B cell (primary cell): ENCODE results near the gene SDHAF4. TPM values are rescaled to one million over a fixed set of nuclear protein-coding genes. Genes with fewer than 3 reads are reported as not detected.

Experiments
- ATAC-seq: fragments of 200-7000 bp; cut with Tn5 transposase; one replicate; pipeline ENCODE4 v1.10.0; 2021; ENCODE audit warnings: low read depth, mild to moderate bottlenecking, moderate number of reproducible peaks, moderate library complexity
- CTCF ChIA-PET: fragments of 350-600 bp; sonication (Branson Sonifier 250); formaldehyde crosslinking; loops from one replicate; lab custom pipeline; 2021; ENCODE audit warnings: antibody characterized with exemption, inconsistent platforms; lab: Charles Lee
- POLR2A ChIA-PET: fragments of 350-600 bp; sonication (Branson Sonifier 250); formaldehyde crosslinking; loops from one replicate; lab custom pipeline; 2021; ENCODE audit warnings: antibody characterized with exemption; lab: Charles Lee
- DNase-seq: peaks from one replicate; pipeline ENCODE4 v3.0.0; 2013
- H2AFZ ChIP-seq: 2 replicates; pipeline ENCODE4 v1.6.1; 2012; ENCODE audit warnings: mild to moderate bottlenecking, low read depth, low read length; ENCODE audit not compliant: insufficient read depth, poor library complexity, severe bottlenecking
- H3K27ac ChIP-seq, 2 donors: 1 replicate in 1 of 2; 2 replicates in 1 of 2; pipeline ENCODE4 v1.5.1; 2012 to 2013; ENCODE audit warnings: low read length in 2 of 2, mild to moderate bottlenecking in 2 of 2, moderate library complexity in 1 of 2
- H3K27me3 ChIP-seq, 4 experiments: fragments of 200-600 bp in 1 of 4; sonication (generic) in 1 of 4; replicated peaks in 1 of 4; 1 replicate in 2 of 4; 2 replicates in 2 of 4; pipeline versions ENCODE4 v1.6.1 to v1.7.0; 2013 to 2016; ENCODE audit warnings: low read length in 3 of 4, mild to moderate bottlenecking in 2 of 4, mixed read lengths in 1 of 4, moderate library complexity in 1 of 4; ENCODE audit not compliant: insufficient read depth in 4 of 4, control insufficient read depth in 3 of 4; ENCODE audit errors: control extremely low read depth in 1 of 4
- H3K36me3 ChIP-seq, 2 experiments: replicated peaks in 1 of 2; 1 replicate in 1 of 2; 2 replicates in 1 of 2; pipeline versions ENCODE4 v1.6.1 to v1.7.1; 2013; ENCODE audit warnings: low read length in 1 of 2; ENCODE audit not compliant: insufficient read depth in 2 of 2, control insufficient read depth in 1 of 2; ENCODE audit errors: control extremely low read depth in 1 of 2, extremely low read depth in 1 of 2
- H3K4me1 ChIP-seq, 2 donors: fragments of 200-600 bp in 1 of 2; sonication (generic) in 1 of 2; 1 replicate in 1 of 2; 2 replicates in 1 of 2; pipeline versions ENCODE4 v1.5.1 to v1.6.1; 2013 to 2017; ENCODE audit warnings: low read length in 2 of 2; ENCODE audit not compliant: control insufficient read depth in 2 of 2, insufficient read depth in 2 of 2
- H3K4me2 ChIP-seq: replicated peaks from 2 replicates; pipeline ENCODE3; 2012; ENCODE audit warnings: mild to moderate bottlenecking, low read depth, low read length; ENCODE audit not compliant: poor library complexity, severe bottlenecking
- H3K4me3 ChIP-seq, 5 experiments: fragments of 200-600 bp in 1 of 5; sonication (generic) in 1 of 5; 1 replicate in 3 of 5; 2 replicates in 2 of 5; pipeline versions ENCODE4 v1.5.1 to v1.7.0; 2011 to 2016; ENCODE audit warnings: low read length in 4 of 5, mild to moderate bottlenecking in 4 of 5, low read depth in 2 of 5, control low read depth in 1 of 5, moderate library complexity in 1 of 5; ENCODE audit not compliant: insufficient read depth in 1 of 5; ENCODE audit errors: control extremely low read depth in 1 of 5, extremely low read depth in 1 of 5
- H3K79me2 ChIP-seq: fragments of 200-600 bp; sonication (generic); one replicate; pipeline ENCODE4 v1.6.0; 2016; ENCODE audit warnings: low read length; ENCODE audit not compliant: control insufficient read depth, insufficient read depth
- H3K9ac ChIP-seq: fragments of 200-600 bp; sonication (generic); 2 replicates; pipeline ENCODE4 v1.6.1; 2017; ENCODE audit warnings: mild to moderate bottlenecking, low read length, moderate library complexity
- H3K9me3 ChIP-seq, 3 donors: one replicate each; pipeline versions ENCODE4 v1.6.1 to v1.7.1; 2013; ENCODE audit warnings: low read length in 2 of 3; ENCODE audit not compliant: control insufficient read depth in 2 of 3, insufficient read depth in 1 of 3; ENCODE audit errors: control extremely low read depth in 1 of 3
- H4K20me1 ChIP-seq: 2 replicates; pipeline ENCODE4 v1.6.0; 2012; ENCODE audit warnings: mild to moderate bottlenecking, low read length; ENCODE audit not compliant: insufficient read depth, control insufficient read depth, poor library complexity, severe bottlenecking
- H3K27ac Mint-ChIP-seq: one replicate; pipeline ENCODE4 v1.8.0; 2021; ENCODE audit warnings: mixed read lengths
- H3K27me3 Mint-ChIP-seq: one replicate; pipeline ENCODE4 v1.8.0; 2021; ENCODE audit warnings: mixed read lengths
- H3K4me1 Mint-ChIP-seq: one replicate; pipeline ENCODE4 v1.8.0; 2021; ENCODE audit warnings: mixed read lengths
- H3K4me3 Mint-ChIP-seq: one replicate; pipeline ENCODE4 v1.8.0; 2021; ENCODE audit warnings: mixed read lengths
- H3K9me3 Mint-ChIP-seq: one replicate; pipeline ENCODE4 v1.8.0; 2022; ENCODE audit warnings: mixed read lengths; ENCODE audit not compliant: insufficient read depth
- CTCF ChIP-seq: fragments of 200-600 bp; IDR thresholded peaks from one replicate; pipeline ENCODE4 v1.8.0; 2022; ENCODE audit warnings: antibody characterized with exemption, mild to moderate bottlenecking
- EZH2 ChIP-seq: IDR thresholded peaks from 2 replicates; pipeline ENCODE4 v1.6.1; 2012; ENCODE audit warnings: borderline replicate concordance, low read depth, mild to moderate bottlenecking, moderate library complexity, low read length; ENCODE audit not compliant: insufficient read depth, poor library complexity, severe bottlenecking
- WGBS: methylation state at CpG from one replicate; pipeline ENCODE4 v1.1.5; 2013; ENCODE audit warnings: missing lambda C conversion rate; ENCODE audit not compliant: insufficient coverage; 5-methylcytosine and 5-hydroxymethylcytosine counted together
- intact Hi-C: fragments of 100-400 bp; cut with micrococcal nuclease; formaldehyde crosslinking; loops from one replicate; pipeline ENCODE4 v1.10.0; 2022
- polyA plus RNA-seq: library from polyadenylated mRNA; depleted of rRNA; stranded (reverse); fragments of >200 nt; gene quantifications from 2 replicates; pipeline ENCODE4 v1.2.3, GENCODE V29; 2012
- total RNA-seq, 2 donors: library from RNA; stranded (reverse); fragments of 120-200 nt in 1 of 2; gene quantifications; 1 replicate in 1 of 2; 2 replicates in 1 of 2; pipeline versions ENCODE4 v1.2.3 to v1.2.4, GENCODE V29; 2013 to 2022

SDHAF4 gene
- total and polyA plus RNA-seq, 2 donors (not counting 1 experiment from before 2014, with no cell fraction given), result 3.8 to 15.4 TPM

DNA sequence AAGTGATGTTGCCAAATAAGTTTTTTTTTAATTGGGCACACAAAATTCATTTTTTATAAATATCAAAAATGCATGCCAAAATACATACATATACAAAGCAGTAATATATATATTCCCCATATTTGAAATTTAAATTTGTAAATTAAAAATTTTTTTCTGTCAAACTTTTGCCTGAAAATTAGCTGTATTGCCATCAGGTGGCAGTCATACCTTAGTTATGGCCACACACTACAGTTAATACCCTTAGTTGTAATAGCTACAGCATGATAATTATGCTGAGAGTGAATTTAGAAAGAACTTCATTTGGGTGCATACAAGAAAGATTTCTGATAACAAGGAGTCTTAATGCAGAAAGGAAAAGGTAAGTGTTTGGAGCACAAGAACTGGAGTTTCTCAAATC is 46.2 kb upstream of the SDHAF4 start:
- CTCF ChIA-PET, result interaction anchor here (0.6 to 5.1 kb wide), 15 partner anchors 17 to 678 kb away, joined by 3 to 73 read pairs (median 4); partner anchors contain the start of gene SMAP1
- H3K4me3 Mint-ChIP-seq, result no peak overlapping the region
- no peaks in the 10 kb centered on the region for H3K4me1 Mint-ChIP-seq
- Histone ChIP-seq H3K4me1 (no peaks in the 10 kb centered on the region), H3K79me2 (no peaks in the 10 kb centered on the region), H3K36me3 (no peaks in the 10 kb centered on the region), H3K9me3 (no peaks in the 10 kb centered on the region), H3K9ac (no peak overlapping the region), H4K20me1 (no peaks in the 10 kb centered on the region), H3K4me3 (no peak overlapping the region), H3K27ac (no peak overlapping the region), H2AFZ (no peak overlapping the region), H3K4me2 (no peak overlapping the region), H3K27me3 (no peaks in the 10 kb centered on the region)
- no peaks in the 10 kb centered on the region for H3K27me3 Mint-ChIP-seq
- POLR2A ChIA-PET, result no interaction called here
- no peak overlapping the region for H3K27ac Mint-ChIP-seq
- DNase-seq (peak; percentile 22), ATAC-seq (no peak)
- intact Hi-C loops, result loop anchor here (1.0 kb wide), 2 partner anchors 166 to 364 kb away; no protein-coding TSS in a partner anchor
- no peaks in the 10 kb centered on the region for H3K9me3 Mint-ChIP-seq
- TF ChIP-seq EZH2, result no peak
- peak; percentile 64 for TF ChIP-seq CTCF

DNA sequence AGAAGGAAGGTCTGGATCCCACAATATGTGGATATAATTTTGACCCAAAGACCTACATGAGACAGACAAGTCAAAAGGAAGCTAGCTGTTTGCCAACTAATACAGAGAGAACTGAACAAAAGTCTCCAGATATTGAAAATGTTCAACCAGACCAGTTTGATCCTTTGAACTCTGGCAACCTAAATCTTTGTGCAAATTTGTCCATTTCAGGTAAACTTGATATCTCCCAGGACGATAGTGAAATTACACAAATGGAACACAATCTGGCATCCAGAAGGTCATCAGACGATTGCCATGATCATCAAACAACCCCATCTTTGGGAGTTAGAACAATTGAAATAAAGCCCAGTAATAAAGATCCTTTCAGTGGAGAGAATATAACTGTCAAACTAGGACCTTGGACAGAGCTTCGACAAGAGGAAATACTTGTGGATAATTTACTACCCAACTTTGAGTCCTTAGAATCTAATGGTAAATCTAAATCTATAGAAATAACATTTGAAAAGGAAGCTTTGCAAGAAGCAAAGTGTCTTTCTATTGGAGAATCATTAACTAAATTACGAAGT is 41.9 kb upstream of the SDHAF4 start:
- H3K27me3 Mint-ChIP-seq, result no peaks in the 10 kb centered on the region
- no peaks in the 10 kb centered on the region for H3K4me1 Mint-ChIP-seq
- Histone ChIP-seq H3K9ac (no peak overlapping the region), H4K20me1 (no peaks in the 10 kb centered on the region), H3K4me1 (no peaks in the 10 kb centered on the region), H3K36me3 (no peaks in the 10 kb centered on the region), H3K79me2 (no peaks in the 10 kb centered on the region), H2AFZ (no peak overlapping the region), H3K27ac (no peak overlapping the region), H3K4me2 (no peak overlapping the region), H3K27me3 (no peaks in the 10 kb centered on the region), H3K4me3 (no peak overlapping the region), H3K9me3 (no peaks in the 10 kb centered on the region)
- H3K27ac Mint-ChIP-seq, result no peak overlapping the region
- no peaks in the 10 kb centered on the region for H3K9me3 Mint-ChIP-seq
- TF ChIP-seq EZH2 (no peak), CTCF (no peak)
- POLR2A ChIA-PET, result no interaction called here
- intact Hi-C loops, result no loop called here
- CTCF ChIA-PET, result interaction anchor here (1.4 kb wide), 1 partner anchor 359 kb away, joined by 4 read pairs; no protein-coding TSS in a partner anchor
- no CpG with 5 or more reads among the region's 4 CpGs for WGBS
- ATAC-seq, result no peak
- no peak for DNase-seq
- H3K4me3 Mint-ChIP-seq, result no peak overlapping the region
